A549 (cell line): ENCODE data around the gene ALG11. TPM values are rescaled to one million over a fixed set of nuclear protein-coding genes. Genes with fewer than 3 reads are reported as not detected.

Source experiments
- ATAC-seq, 2 experiments: fragments of 200-7000 bp in 1 of 2; fragments of >200 bp in 1 of 2; cut with Nextera tagmentation in 1 of 2; cut with Tn5 transposase in 1 of 2; 3 replicates each; pipeline versions ENCODE4 v1.8.0 to v1.9.1; 2018 to 2020; ENCODE audit warnings: mild to moderate bottlenecking in 1 of 2, moderate library complexity in 1 of 2
- CTCF ChIA-PET: fragments of 300-600 bp; sonication (Branson Sonifier 250); formaldehyde crosslinking; extraction: SDS; loops from one replicate; lab custom pipeline; 2021; ENCODE audit warnings: antibody characterized with exemption, inconsistent platforms; lab: Yijun Ruan, JAX
- POLR2A ChIA-PET: fragments of 350-600 bp; formaldehyde crosslinking; extraction: SDS; loops from one replicate; lab custom pipeline; 2021; ENCODE audit warnings: antibody characterized with exemption, inconsistent platforms; lab: Yijun Ruan, JAX
- DNase-seq, 2 experiments: peaks; one replicate each; pipeline versions ENCODE4 v3.0.0 to v3.0.0-alpha.2; 2011 to 2016; ENCODE audit warnings: low read depth in 1 of 2, low spot score in 1 of 2
- FAIRE-seq: peaks from 2 replicates; lab custom pipeline; 2011; peaks lifted over from hg19 to GRCh38; lab: Jason Lieb, UNC
- H3K27ac ChIP-seq, 2 experiments: fragments of >200 bp; sonication (Bioruptor Twin); formaldehyde crosslinking; 3 replicates each; pipeline ENCODE4 v1.5.1; 2016 to 2017
- H3K4me1 ChIP-seq: fragments of >200 bp; sonication (Bioruptor Twin); formaldehyde crosslinking; 3 replicates; pipeline ENCODE4 v1.6.1; 2016
- H3K4me2 ChIP-seq: fragments of >200 bp; sonication (Bioruptor Twin); formaldehyde crosslinking; 3 replicates; pipeline ENCODE4 v1.6.1; 2016
- H3K4me3 ChIP-seq: fragments of >200 bp; sonication (Bioruptor Twin); formaldehyde crosslinking; 3 replicates; pipeline ENCODE4 v1.5.1; 2016
- H3K9me3 ChIP-seq: fragments of >200 bp; sonication (Bioruptor Twin); formaldehyde crosslinking; 3 replicates; pipeline ENCODE4 v1.6.1; 2016
- BCL3 ChIP-seq: fragments of >200 bp; sonication (Bioruptor Twin); formaldehyde crosslinking; IDR thresholded peaks from 3 replicates; pipeline ENCODE4 v1.6.1; 2016
- CBX8 ChIP-seq: fragments of 200-600 bp; sonication (generic); IDR thresholded peaks from 2 replicates; pipeline ENCODE4 v1.6.1; 2016
- CHD4 ChIP-seq: fragments of 200-600 bp; sonication (generic); IDR thresholded peaks from 2 replicates; pipeline ENCODE4 v1.6.1; 2016; ENCODE audit warnings: antibody characterized with exemption, mild to moderate bottlenecking, borderline replicate concordance
- EHMT2 ChIP-seq: fragments of 200-600 bp; sonication (generic); IDR thresholded peaks from 2 replicates; pipeline ENCODE4 v1.6.1; 2016; ENCODE audit warnings: antibody characterized with exemption, low read depth, mild to moderate bottlenecking, moderate library complexity
- ESRRA ChIP-seq: fragments of 150-350 bp; IDR thresholded peaks from 2 replicates; pipeline ENCODE4 v1.6.1; 2014; ENCODE audit warnings: mild to moderate bottlenecking, low read length, borderline replicate concordance
- FOSL2 ChIP-seq, 2 experiments: fragments of 450-650 bp in 1 of 2; fragments of >200 bp in 1 of 2; sonication (Bioruptor Twin) in 1 of 2; formaldehyde crosslinking; IDR thresholded peaks; 2 replicates each; pipeline versions ENCODE4 v1.5.0 to v1.6.1; 2016 to 2020; ENCODE audit warnings: mild to moderate bottlenecking in 1 of 2, moderate library complexity in 1 of 2
- HOXB13 ChIP-seq: fragments of 250-450 bp; sonication (Bioruptor Pico); IDR thresholded peaks from 2 replicates; pipeline ENCODE4 v1.5.0; 2020; ENCODE audit warnings: low read depth, mild to moderate bottlenecking, moderate library complexity
- HOXB5 ChIP-seq: fragments of 250-450 bp; sonication (Bioruptor Pico); IDR thresholded peaks from 2 replicates; pipeline ENCODE4 v1.5.0; 2020; ENCODE audit warnings: mild to moderate bottlenecking, moderate library complexity
- KDM5A ChIP-seq: fragments of 200-600 bp; sonication (generic); IDR thresholded peaks from 2 replicates; pipeline ENCODE4 v1.6.1; 2016; ENCODE audit warnings: antibody characterized with exemption, mild to moderate bottlenecking
- MAFK ChIP-seq: fragments of 450-650 bp; IDR thresholded peaks from 2 replicates; pipeline ENCODE4 v1.6.1; 2014; ENCODE audit not compliant: partially characterized antibody
- PHF8 ChIP-seq: fragments of 200-600 bp; sonication (generic); IDR thresholded peaks from 2 replicates; pipeline ENCODE4 v1.6.1; 2016; ENCODE audit warnings: low read depth, mild to moderate bottlenecking, antibody characterized with exemption, moderate library complexity, borderline replicate concordance
- POLR2A ChIP-seq: IDR thresholded peaks from 2 replicates; pipeline ENCODE4 v1.6.1; 2012; ENCODE audit warnings: mild to moderate bottlenecking, low read length
- RCOR1 ChIP-seq: fragments of 150-350 bp; IDR thresholded peaks from 2 replicates; pipeline ENCODE4 v1.6.1; 2014; ENCODE audit warnings: antibody characterized with exemption, low read length, low read depth
- RNF2 ChIP-seq: fragments of 200-600 bp; sonication (generic); IDR thresholded peaks from 2 replicates; pipeline ENCODE4 v1.6.1; 2016; ENCODE audit warnings: low read depth, mild to moderate bottlenecking, antibody characterized with exemption, moderate library complexity, borderline replicate concordance
- SMC3 ChIP-seq: fragments of >200 bp; sonication (Bioruptor Twin); formaldehyde crosslinking; IDR thresholded peaks from 3 replicates; pipeline ENCODE4 v1.6.1; 2018; ENCODE audit warnings: inconsistent platforms
- TFCP2L1 ChIP-seq: fragments of 250-450 bp; sonication (Bioruptor Pico); IDR thresholded peaks from 2 replicates; pipeline ENCODE4 v1.5.0; 2021; ENCODE audit warnings: mild to moderate bottlenecking
- ZFP36 ChIP-seq: fragments of 450-650 bp; IDR thresholded peaks from 2 replicates; pipeline ENCODE4 v1.6.1; 2014; ENCODE audit warnings: borderline replicate concordance; ENCODE audit not compliant: partially characterized antibody
- WGBS: methylation state at CpG from one replicate; pipeline ENCODE4 v1.1.6; 2017; ENCODE audit errors: missing lambda C conversion rate; 5-methylcytosine and 5-hydroxymethylcytosine counted together
- polyA plus RNA-seq, 4 experiments: library from polyadenylated mRNA; depleted of rRNA in 3 of 4; stranded (reverse); fragments of >200 nt; fragmentation: RNase III in 1 of 4; extraction: RNeasy Plus Mini Kit Qiagen cat#74134 plus additional on column Dnase treatment in 1 of 4; gene quantifications; 2 replicates in 3 of 4; 3 replicates in 1 of 4; pipeline ENCODE4 v1.2.3, GENCODE V29; 2011 to 2017
- TF ChIP-seq, protein P1 (sequence below): IDR thresholded peaks from 2 replicates; pipeline ENCODE4 v1.6.1; 2012
- TF ChIP-seq, protein P2 (sequence below): fragments of 150-350 bp; IDR thresholded peaks from 2 replicates; pipeline ENCODE4 v1.6.1; 2014; ENCODE audit warnings: low read depth, mild to moderate bottlenecking, low read length

ALG11 gene
- polyA plus RNA-seq, 2 of the 4 experiments (the other 2 are of a cell fraction) = 17.2 to 17.4 TPM

- no peaks in the 10 kb centered on the region for H3K4me1 ChIP-seq
- no peak for TF ChIP-seq RCOR1
- no peak for TF ChIP-seq BCL3
- no peak for TF ChIP-seq CBX8
- no peak for TF ChIP-seq FOSL2 (IDR thresholded peaks at IDR 0.05)
- no peak for TF ChIP-seq FOSL2 (CRISPR knock-in tag; IDR thresholded peaks at IDR 0.05)
- TF ChIP-seq PHF8 = no peak
- TF ChIP-seq MAFK = no peak
- POLR2A ChIA-PET = no interaction called here
- no peak overlapping the region for H3K27ac ChIP-seq
- H3K4me3 ChIP-seq = no peak overlapping the region
- H3K9me3 ChIP-seq = no peaks in the 10 kb centered on the region
- DNase-seq (no peak), FAIRE-seq (no peak), ATAC-seq (no peak)
- CTCF ChIA-PET = no interaction called here
- H3K4me2 ChIP-seq = no peak overlapping the region
- 90% methylated on average over 8 of the region's 8 CpGs for WGBS
Measured at GRCh38 chr13:52025475-52026245, 13.5 kb downstream of the ALG11 start.

- DNase-seq = no peak
- H3K4me3 ChIP-seq = no peak overlapping the region
- ATAC-seq = no peak
- 87% methylated on average over 3 of the region's 3 CpGs for WGBS
- no peak overlapping the region for H3K4me2 ChIP-seq
- H3K27ac ChIP-seq = no peak overlapping the region
- H3K4me1 ChIP-seq = no peaks in the 10 kb centered on the region
- POLR2A ChIA-PET = no interaction called here
- H3K9me3 ChIP-seq = no peaks in the 10 kb centered on the region
- CTCF ChIA-PET = no interaction called here
- no peak for TF ChIP-seq TFCP2L1 (CRISPR knock-in tag)
- TF ChIP-seq RNF2 = no peak
- no peak for TF ChIP-seq HOXB13 (CRISPR knock-in tag)
- TF ChIP-seq KDM5A = no peak
- TF ChIP-seq FOSL2 (IDR thresholded peaks at IDR 0.05) = no peak
- no peak for TF ChIP-seq FOSL2 (CRISPR knock-in tag; IDR thresholded peaks at IDR 0.05)
- no peak for TF ChIP-seq POLR2A
- TF ChIP-seq, protein P1, sequence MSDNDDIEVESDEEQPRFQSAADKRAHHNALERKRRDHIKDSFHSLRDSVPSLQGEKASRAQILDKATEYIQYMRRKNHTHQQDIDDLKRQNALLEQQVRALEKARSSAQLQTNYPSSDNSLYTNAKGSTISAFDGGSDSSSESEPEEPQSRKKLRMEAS = no peak
- no peak for TF ChIP-seq ZFP36
- no peak for TF ChIP-seq HOXB5 (CRISPR knock-in tag)
- TF ChIP-seq EHMT2 = no peak
- TF ChIP-seq CHD4 = no peak
- TF ChIP-seq, protein P2, sequence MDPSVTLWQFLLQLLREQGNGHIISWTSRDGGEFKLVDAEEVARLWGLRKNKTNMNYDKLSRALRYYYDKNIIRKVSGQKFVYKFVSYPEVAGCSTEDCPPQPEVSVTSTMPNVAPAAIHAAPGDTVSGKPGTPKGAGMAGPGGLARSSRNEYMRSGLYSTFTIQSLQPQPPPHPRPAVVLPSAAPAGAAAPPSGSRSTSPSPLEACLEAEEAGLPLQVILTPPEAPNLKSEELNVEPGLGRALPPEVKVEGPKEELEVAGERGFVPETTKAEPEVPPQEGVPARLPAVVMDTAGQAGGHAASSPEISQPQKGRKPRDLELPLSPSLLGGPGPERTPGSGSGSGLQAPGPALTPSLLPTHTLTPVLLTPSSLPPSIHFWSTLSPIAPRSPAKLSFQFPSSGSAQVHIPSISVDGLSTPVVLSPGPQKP = no peak
- TF ChIP-seq CBX8 = no peak
- TF ChIP-seq, all 56 proteins: peak for 0
- no peak for FAIRE-seq
Measured at GRCh38 chr13:52026246-52026626, 14.0 kb downstream of the ALG11 start.

GRCh38 chr13:52027832-52028231 is 15.6 kb downstream of the ALG11 start:
- no peak overlapping the region for H3K4me2 ChIP-seq
- H3K4me1 ChIP-seq = no peaks in the 10 kb centered on the region
- H3K9me3 ChIP-seq = no peaks in the 10 kb centered on the region
- ATAC-seq (no peak), DNase-seq (no peak), FAIRE-seq (no peak)
- TF ChIP-seq ESRRA = no peak
- no peak for TF ChIP-seq SMC3
- no peak overlapping the region for H3K27ac ChIP-seq
- 93% methylated on average over 1 of the region's 1 CpG for WGBS
- H3K4me3 ChIP-seq = no peak overlapping the region
- CTCF ChIA-PET = no interaction called here
- POLR2A ChIA-PET = no interaction called here
